AG04449 (cell line): Measurements from ENCODE around the gene TIMM22.

Experiments
- CTCF ChIA-PET: fragments of 350-600 bp; formaldehyde crosslinking; extraction: SDS; loops from one replicate; lab custom pipeline; 2021; ENCODE audit warnings: antibody characterized with exemption; lab: Yijun Ruan, JAX
- POLR2A ChIA-PET: fragments of 400-600, 350-600 bp; formaldehyde crosslinking; extraction: SDS; loops from one replicate; lab custom pipeline; 2020; ENCODE audit warnings: antibody characterized with exemption, inconsistent platforms; lab: Yijun Ruan, JAX
- DNase-seq: peaks from one replicate; pipeline ENCODE4 v3.0.0-alpha.2; 2010; ENCODE audit warnings: low read depth, low spot score
- H3K4me3 ChIP-seq: 2 replicates; pipeline ENCODE4 v1.5.1; 2011; ENCODE audit warnings: low read depth, mild to moderate bottlenecking, control low read depth, low read length
- TF ChIP-seq, protein P1 (sequence below): IDR thresholded peaks from one replicate; pipeline ENCODE4 v1.5.1; 2011; ENCODE audit warnings: mild to moderate bottlenecking, moderate library complexity, low read length, control low read depth, inconsistent platforms; ENCODE audit not compliant: insufficient read depth; ENCODE audit errors: missing control alignments

Gene TIMM22

DNA sequence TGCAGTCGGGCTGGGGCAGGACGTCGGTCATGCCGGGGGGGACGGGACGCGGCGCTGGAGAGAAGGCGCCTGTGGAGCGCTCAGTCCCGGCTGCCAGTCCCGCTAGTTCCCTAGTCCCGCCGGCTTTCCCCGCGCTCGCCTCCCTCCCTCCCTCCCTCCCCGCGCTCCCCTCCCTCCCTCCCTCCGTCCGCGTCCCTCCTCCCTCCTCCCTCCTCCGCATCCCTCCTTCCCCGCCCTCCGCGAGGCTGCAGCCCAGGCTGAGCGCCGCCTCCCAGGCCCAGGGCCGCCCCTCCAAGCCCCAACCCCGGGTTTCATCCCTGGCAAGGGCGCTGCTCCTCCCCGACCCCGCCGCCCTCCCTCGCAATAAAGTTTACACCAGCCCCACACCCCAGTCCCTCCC is 34.8 kb downstream of the TIMM22 start:
- TF ChIP-seq, protein P1, sequence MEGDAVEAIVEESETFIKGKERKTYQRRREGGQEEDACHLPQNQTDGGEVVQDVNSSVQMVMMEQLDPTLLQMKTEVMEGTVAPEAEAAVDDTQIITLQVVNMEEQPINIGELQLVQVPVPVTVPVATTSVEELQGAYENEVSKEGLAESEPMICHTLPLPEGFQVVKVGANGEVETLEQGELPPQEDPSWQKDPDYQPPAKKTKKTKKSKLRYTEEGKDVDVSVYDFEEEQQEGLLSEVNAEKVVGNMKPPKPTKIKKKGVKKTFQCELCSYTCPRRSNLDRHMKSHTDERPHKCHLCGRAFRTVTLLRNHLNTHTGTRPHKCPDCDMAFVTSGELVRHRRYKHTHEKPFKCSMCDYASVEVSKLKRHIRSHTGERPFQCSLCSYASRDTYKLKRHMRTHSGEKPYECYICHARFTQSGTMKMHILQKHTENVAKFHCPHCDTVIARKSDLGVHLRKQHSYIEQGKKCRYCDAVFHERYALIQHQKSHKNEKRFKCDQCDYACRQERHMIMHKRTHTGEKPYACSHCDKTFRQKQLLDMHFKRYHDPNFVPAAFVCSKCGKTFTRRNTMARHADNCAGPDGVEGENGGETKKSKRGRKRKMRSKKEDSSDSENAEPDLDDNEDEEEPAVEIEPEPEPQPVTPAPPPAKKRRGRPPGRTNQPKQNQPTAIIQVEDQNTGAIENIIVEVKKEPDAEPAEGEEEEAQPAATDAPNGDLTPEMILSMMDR = no peak
- CTCF ChIA-PET = no interaction called here
- H3K4me3 ChIP-seq = no peak overlapping the region
- DNase-seq = no peak
- POLR2A ChIA-PET = no interaction called here

DNA sequence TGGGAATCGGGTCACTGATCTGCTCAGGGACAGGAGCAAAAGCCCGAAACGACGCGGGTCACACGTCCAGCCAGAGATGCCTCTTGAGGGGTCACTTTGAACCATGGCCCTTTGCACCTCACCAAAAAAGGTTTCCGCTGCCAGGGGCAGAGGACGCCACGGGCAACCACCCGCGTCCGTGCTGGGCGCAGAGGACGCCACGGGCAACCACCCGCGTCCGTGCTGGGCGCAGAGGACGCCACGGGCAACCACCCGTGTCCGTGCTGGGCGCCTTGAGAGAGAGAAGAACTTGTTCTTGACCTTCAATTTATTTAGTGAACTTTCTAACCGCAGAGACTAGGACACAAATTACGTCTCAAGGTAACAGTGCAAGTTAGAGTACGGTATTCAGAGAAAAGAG is 35.5 kb downstream of the TIMM22 start:
- ChIA-PET POLR2A (no interaction called here), CTCF (no interaction called here)
- no peak overlapping the region for H3K4me3 ChIP-seq
- no peak for DNase-seq
- TF ChIP-seq, protein P1 = no peak

DNA sequence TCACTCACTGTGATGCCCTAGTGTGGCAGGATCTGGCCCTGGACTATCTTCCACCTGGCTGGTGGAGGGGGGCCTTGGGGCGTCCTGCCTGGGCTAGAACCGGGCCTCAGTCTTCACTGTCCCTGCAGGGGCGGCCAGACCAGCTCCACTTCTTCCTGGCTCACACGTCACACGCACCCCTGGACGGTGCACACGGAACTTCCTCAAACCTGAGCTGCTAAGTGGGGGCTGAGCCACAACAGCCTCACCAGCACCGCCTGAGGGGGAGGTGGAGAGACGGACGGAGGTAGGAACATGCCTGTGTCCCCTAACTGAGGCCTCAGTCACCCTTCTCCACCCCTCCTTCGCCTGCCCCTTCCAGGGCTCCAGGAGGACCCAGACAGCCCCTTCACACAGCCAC is 36.6 kb downstream of the TIMM22 start:
- no peak for DNase-seq
- CTCF ChIA-PET = interaction anchor here (1.3 kb wide), 2 partner anchors 22 to 34 kb away, joined by 4 to 7 read pairs; no protein-coding TSS in a partner anchor
- no peak overlapping the region for H3K4me3 ChIP-seq
- TF ChIP-seq, protein P1 = no peak
- POLR2A ChIA-PET = no interaction called here

DNA sequence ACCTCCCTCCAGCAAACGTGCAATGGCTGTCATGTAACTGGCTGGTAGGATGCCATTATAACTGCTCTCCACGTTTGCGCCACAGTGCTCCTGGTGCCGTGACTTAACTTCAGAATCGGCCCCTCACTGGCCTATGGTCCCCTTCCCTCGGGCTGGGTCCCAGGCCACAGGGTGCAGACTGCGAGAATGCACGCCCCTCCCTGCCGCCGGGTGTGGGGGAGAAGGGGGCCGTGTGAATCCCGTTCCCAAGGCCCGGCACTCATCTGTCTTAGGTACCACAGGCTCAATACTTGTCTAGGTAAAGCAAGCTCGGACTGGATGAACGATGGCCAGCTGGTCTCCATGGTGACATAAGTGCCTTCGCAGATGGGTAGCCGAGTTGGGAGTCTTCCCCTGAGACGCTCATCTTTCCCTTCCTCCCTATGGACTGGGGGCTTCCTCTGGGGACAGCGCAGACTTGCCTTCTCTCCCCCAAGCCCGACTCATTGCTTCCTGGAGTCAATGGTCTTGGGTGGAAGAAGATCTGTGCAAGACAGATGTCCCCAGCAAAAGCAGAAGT is 37.8 kb downstream of the TIMM22 start:
- POLR2A ChIA-PET = no interaction called here
- TF ChIP-seq, protein P1 = no peak
- CTCF ChIA-PET = no interaction called here
- H3K4me3 ChIP-seq = no peak overlapping the region
- DNase-seq = no peak

DNA sequence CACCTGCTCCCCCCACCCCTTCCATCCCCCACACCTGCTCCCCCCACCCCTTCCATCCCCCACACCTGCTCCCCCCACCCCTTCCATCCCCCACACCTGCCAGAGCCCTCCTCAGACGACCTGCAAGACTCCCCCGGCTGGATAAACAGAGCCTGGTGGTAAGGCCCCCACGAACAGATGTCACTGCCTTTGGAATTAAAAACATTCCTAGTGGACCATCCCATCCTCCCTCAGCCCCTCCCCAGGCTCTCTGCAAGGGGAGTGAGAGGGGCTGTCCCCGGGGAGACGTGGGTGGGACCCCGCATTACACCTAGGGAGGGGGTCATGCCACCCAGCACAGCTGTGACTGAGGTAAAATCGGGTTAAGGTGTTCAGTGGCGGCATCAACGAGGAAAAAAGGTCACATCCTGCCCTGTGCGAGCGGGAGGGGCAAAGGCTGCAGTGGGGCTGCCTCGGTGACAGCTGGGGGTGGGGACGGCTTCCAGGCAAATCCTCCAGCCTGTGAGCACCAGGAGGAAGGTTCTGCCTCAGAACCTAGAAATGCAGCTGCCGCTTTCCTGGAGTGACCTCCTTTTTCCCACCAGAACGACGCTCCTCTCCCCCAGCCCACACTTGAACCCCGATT is 38.7 kb downstream of the TIMM22 start:
- POLR2A ChIA-PET = interaction anchor here (0.6 kb wide), 1 partner anchor 26 kb away, joined by 3 read pairs; no protein-coding TSS in a partner anchor
- no peak overlapping the region for H3K4me3 ChIP-seq
- TF ChIP-seq, protein P1 = no peak
- CTCF ChIA-PET = interaction anchor here (1.9 kb wide), 1 partner anchor 9 kb away, joined by 4 read pairs; no protein-coding TSS in a partner anchor
- no peak for DNase-seq

DNA sequence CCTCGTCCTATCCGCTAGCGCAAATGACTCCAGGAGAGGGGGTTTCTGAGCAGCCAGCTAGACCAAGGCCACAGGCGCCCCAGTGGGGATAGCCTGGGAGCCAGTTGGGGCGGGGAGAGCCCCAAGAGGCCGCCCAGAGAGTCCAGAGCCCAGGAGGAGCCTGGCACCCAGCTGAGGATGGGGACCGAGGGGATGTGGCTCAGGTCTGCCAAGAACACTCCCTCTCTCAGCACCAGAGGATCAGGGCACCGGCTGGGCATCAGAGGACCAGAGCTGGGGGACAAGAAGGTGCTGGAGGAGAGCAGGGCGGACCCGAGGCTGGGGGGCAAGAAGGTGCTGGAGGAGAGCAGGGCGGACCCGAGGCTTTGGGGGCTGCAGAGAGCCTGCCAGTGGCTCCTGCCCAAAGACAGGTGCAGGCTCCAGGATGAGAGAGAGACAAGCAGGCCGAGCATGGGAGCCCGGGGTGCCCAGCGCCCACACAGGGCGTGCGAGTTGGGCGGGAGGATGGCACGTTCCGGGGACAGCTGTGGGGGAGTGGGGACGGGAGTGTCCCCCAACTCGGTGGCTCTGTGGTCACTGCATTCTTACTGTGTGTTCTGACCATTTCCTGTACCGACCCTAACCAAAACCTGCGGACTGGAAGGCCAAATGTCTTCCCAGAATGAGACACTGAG is 39.4 kb downstream of the TIMM22 start:
- DNase-seq = no peak
- POLR2A ChIA-PET = interaction anchor here (0.6 kb wide), 1 partner anchor 26 kb away, joined by 3 read pairs; no protein-coding TSS in a partner anchor
- H3K4me3 ChIP-seq = no peak overlapping the region
- TF ChIP-seq, protein P1 = no peak
- CTCF ChIA-PET = interaction anchor here (1.9 kb wide), 1 partner anchor 10 kb away, joined by 4 read pairs; no protein-coding TSS in a partner anchor
